GM19372 (cell line): Measurements from ENCODE around the gene BMP10.

Experiments used
- ATAC-seq: cut with Tn5 transposase; IDR thresholded peaks from one replicate; pipeline ENCODE4 v1.9.1; 2021; ENCODE audit warnings: mild to moderate bottlenecking, low read depth, moderate library complexity; ENCODE audit not compliant: unreplicated experiment

BMP10 gene

DNA sequence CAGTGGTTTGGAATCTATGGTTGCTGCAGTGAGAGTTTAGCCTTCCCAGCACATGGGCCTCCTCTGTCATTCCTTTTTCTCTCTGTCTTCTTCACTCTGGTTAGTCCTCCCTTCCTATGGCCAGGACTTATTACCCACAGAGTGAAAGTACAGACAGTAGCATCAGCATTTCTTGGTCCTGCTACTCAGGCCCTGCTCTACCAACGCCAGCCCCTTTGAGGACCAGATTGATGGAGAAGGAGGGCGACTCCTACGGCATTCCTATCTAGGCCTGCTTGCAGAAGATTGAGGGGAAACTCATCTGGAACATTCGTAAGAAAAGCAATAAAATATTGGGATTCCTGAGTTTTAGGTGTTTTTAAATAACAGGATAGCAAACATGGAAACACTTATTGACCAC is 43.5 kb downstream of the BMP10 start:
- ATAC-seq = no peak

DNA sequence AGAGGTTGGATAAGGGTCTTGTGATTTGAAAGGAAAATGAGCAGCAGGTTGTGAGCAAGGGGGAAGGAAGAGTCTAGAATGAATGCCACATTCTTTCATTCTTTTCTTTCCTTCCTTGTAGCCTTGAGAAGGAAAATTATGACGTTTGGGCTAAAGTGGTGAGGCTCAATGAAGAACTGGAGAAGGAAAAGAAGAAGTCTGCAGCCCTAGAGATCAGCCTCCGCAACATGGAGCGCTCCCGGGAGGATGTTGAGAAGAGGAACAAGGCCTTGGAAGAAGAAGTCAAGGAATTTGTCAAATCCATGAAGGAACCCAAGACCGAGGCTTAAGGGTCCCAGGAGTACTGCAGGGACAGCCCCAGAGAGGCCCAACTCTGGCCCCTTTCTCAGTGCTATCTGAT is 45.3 kb downstream of the BMP10 start:
- ATAC-seq = no peak

DNA sequence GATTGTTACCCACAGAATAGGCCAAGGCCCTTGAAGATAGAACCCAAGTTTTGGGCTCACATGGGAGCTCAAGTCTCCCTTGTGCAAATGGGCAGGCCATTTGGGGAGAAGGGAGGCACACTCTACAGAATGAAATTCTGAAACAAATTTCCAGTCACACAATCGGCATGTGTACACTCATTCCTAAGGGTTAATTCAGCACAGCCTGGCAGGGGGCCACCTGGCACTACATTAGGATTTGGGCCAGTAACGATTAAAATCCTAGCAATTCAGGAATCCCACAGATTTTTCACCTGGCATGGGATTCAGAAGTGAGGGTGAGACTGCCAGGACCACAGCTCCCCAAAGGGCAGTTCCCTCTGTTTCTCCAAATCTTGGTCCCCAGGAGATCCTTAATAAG is 46.4 kb downstream of the BMP10 start:
- ATAC-seq = no peak

DNA sequence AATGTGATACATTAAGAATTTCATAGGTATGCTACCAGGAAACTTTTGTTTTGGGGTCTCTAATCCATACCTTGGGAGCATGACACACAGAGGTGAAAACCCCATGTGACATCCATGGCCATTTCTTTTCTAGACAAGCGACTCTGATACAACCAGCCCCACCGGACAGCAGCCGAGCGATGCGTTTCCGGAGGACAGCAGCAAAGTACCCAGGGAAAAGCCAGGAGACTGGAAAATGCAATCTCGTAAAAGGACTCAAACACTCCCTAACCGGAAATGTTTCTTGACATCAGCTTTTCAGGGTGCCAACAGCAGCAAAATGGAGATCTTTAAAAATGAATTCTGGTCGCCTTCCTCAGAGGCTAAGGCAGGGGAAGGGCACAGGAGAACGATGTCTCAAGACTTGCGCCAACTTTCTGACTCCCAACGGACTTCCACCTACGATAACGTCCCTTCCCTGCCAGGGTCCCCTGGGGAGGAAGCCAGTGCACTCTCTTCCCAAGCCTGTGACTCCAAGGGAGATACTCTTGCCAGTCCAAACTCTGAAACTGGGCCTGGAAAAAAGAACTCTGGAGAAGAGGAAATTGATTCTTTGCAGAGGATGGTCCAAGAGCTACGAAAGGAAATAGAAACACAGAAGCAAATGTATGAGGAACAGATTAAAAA is 48.9 kb downstream of the BMP10 start:
- ATAC-seq = no peak

DNA sequence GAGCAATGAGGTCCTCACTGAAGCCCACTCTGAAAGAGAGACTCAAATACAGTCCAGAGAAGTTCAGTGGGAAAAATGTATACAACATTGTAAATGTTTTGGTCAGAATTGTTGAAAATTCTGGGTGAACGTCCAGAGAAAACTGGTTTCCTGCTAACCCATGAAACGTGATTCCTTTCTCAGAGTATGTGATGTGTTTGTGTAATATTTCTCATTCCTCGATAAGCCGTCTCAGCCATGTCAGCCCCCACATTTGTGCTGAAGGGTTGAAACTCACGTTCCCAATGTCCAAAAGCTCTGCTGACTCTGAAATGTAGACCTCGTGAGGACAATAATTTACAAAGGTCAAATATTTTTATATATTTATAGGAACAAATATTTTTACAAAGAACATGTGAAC is 51.6 kb downstream of the BMP10 start:
- ATAC-seq = no peak

DNA sequence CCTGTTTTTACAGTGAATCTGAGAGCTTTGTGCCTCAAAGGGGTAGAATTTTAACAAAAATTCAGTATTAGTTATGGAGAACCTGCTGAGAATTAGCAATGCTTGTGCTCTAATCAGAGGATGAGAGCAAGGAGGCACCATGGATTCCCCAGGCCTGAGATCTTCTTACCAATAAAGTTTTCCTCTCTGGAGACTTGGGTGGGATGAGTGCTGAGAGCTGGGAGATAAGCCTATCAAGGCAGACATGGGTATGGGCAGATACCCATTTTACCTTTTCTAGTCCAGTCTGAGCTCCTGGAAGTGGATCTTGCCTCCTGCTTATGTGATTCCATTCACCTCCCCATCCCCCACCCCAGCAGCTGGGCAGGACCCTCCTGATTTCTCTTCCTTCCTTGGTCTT is 53.9 kb downstream of the BMP10 start:
- no peak for ATAC-seq
